Suprapubic skin (tissue), 4 donors: ENCODE results near the gene DTNBP1.

Experiments used
- EP300 ChIP-seq: sonication (generic); formaldehyde crosslinking; IDR thresholded peaks from one replicate; pipeline ENCODE4 v1.6.1; 2017; ENCODE audit warnings: antibody characterized with exemption
- POLR2A ChIP-seq, 2 donors: fragments of 450-650 bp; IDR thresholded peaks; one replicate each; pipeline ENCODE4 v1.6.1; 2017; ENCODE audit warnings: antibody characterized with exemption in 2 of 2, mild to moderate bottlenecking in 2 of 2, moderate library complexity in 2 of 2
- POLR2AphosphoS5 ChIP-seq, 3 donors: sonication (generic); formaldehyde crosslinking; IDR thresholded peaks; one replicate each; pipeline ENCODE4 v1.6.1; 2017; ENCODE audit warnings: antibody characterized with exemption in 3 of 3
- TF ChIP-seq, protein P1 (sequence below), 2 donors: fragments of 200-600 bp in 1 of 2; fragments of 450-650 bp in 1 of 2; sonication (generic) in 1 of 2; IDR thresholded peaks; one replicate each; pipeline ENCODE4 v1.5.1; 2016 to 2019; ENCODE audit warnings: antibody characterized with exemption in 2 of 2, mild to moderate bottlenecking in 1 of 2, moderate library complexity in 1 of 2

DNA sequence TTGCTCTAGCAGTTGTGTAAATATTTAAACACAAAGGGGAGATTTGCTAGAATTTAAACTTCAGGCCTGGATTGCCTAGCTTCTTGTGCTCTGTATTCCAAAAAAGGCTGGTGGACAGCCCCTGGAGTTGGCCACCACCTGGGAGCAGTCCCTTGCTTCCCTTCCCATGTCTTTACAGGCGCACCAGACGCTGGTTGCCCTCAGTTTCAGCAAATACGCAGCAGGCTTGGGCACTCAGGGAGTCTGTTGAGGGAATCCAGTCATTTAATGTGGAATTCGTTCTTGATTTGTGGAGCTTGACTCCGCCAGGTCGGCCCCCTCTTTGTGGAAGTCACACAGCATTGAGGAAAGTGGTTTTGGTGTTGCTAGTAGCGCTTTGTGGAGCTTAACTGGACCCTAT, 156.8 kb downstream of the DTNBP1 start:
- TF ChIP-seq, protein P1, sequence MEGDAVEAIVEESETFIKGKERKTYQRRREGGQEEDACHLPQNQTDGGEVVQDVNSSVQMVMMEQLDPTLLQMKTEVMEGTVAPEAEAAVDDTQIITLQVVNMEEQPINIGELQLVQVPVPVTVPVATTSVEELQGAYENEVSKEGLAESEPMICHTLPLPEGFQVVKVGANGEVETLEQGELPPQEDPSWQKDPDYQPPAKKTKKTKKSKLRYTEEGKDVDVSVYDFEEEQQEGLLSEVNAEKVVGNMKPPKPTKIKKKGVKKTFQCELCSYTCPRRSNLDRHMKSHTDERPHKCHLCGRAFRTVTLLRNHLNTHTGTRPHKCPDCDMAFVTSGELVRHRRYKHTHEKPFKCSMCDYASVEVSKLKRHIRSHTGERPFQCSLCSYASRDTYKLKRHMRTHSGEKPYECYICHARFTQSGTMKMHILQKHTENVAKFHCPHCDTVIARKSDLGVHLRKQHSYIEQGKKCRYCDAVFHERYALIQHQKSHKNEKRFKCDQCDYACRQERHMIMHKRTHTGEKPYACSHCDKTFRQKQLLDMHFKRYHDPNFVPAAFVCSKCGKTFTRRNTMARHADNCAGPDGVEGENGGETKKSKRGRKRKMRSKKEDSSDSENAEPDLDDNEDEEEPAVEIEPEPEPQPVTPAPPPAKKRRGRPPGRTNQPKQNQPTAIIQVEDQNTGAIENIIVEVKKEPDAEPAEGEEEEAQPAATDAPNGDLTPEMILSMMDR (IDR thresholded peaks at IDR 0.05): no peak
- TF ChIP-seq EP300 (no peak), POLR2A (IDR thresholded peaks at IDR 0.05) (no peak), POLR2AphosphoS5 (IDR thresholded peaks at IDR 0.05) (no peak)
